ENCODE data around the gene VAV2. TPM values are rescaled to one million over a fixed set of nuclear protein-coding genes. Genes with fewer than 3 reads are reported as not detected.

VAV2 gene
- total RNA-seq, 1 donor = 13.4 TPM

GRCh38 chr9:133777068-133777791, 214.9 kb downstream of the VAV2 start:
- TF ChIP-seq CTCF (IDR thresholded peaks at IDR 0.05; ENCODE audit: insufficient read depth, low read depth, low read length) = no peak
- no peak overlapping the region for H3K4me3 ChIP-seq (ENCODE audit: low read depth, low read length)
- DNase-seq (ENCODE audit: low read depth) = no peak

DNA sequence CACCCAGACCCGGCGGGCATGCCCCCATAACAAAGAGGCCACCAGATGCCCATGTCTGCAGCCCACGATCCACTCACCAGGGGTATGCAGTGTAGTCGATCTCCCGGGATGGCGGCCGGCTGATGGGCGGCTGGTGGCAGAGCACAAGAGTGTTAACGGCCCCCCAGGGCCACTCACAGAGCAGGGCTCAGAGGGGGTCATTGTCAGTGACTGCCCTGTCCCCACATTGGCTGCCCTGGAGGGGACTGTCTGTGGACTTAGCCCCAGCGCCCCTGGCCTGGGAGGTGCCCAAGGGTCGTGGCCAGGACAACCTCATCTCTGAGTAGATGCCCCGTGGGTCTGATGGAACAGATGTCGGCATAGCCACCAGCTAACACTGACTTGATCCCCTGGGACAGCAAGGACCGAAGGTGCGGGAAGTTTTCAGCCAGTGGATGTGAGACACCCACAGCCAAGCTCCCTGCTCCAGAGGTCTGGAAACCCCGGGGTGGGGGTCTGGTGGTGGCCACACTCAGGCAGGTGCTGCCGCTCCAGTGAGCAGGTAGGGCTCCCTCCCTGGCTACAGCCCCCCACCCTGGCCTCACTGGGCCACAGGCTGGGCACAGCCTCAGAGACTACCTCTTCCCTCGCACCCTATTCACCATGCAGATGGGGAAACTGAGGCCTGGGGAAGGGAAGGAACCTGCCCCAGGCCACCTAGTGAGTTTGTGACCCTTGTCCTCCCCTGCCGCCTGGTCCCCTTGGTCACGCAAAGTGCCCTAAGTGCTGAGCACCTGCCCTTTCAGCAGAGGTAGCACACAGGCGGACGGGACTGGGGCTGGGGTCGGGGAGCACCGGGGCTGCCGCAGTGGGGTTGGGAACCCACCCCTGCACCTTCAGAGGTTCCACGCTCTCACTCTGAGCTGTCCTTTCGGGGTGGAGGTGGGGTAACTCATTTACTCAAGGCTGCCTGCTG, 215.9 kb downstream of the VAV2 start:
- no peak for TF ChIP-seq CTCF (IDR thresholded peaks at IDR 0.05; ENCODE audit: insufficient read depth, low read depth, low read length)
- no peak overlapping the region for H3K4me3 ChIP-seq (ENCODE audit: low read depth, low read length)
- no peak for DNase-seq (ENCODE audit: low read depth)

DNA sequence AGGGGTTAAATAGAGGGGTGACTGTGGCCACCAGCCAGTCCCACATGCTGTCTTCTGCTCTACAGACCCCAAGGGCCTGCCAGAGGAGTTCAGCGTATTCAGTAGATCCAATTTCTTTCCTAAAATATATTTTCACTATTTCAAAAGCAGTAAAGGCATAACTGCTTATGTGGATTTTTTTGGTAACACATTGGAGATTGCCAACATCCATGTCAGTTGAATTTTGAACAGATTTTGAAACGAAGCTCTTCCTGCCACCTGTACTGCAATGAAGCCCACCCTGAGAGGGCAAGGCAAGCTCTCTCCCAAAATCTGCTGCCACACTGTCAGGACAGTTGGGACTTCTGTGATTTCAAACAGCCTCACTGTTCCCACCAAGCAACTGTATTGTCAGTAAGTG, 216.8 kb downstream of the VAV2 start:
- no peak for DNase-seq (ENCODE audit: low read depth)
- TF ChIP-seq CTCF (IDR thresholded peaks at IDR 0.05; ENCODE audit: insufficient read depth, low read depth, low read length) = no peak
- no peak overlapping the region for H3K4me3 ChIP-seq (ENCODE audit: low read depth, low read length)

DNA sequence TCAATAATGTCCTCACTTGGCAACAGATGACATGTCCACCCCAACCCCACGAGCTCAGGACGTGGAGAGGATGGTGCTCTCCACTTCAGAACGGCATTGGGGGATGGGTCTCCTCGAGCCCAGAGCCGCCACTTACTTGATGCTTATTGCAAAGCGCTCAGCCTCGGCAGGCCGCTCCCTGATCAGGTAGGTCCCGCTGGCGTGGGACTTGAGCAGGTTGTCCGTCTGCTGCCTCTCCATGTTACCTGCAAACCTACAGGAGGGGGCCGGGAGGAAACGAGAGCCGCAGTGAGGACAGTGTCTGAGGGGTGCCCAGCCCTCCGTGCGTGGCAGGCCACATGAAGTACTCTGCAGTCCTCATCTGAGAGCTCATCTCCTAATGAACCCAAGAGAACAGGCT, 217.3 kb downstream of the VAV2 start:
- TF ChIP-seq CTCF (IDR thresholded peaks at IDR 0.05; ENCODE audit: insufficient read depth, low read depth, low read length) = no peak
- DNase-seq (ENCODE audit: low read depth) = no peak
- no peak overlapping the region for H3K4me3 ChIP-seq (ENCODE audit: low read depth, low read length)

GRCh38 chr9:133773889-133774655, 218.1 kb downstream of the VAV2 start:
- peak; percentile 67 for DNase-seq (ENCODE audit: low read depth)
- no peak for TF ChIP-seq CTCF (IDR thresholded peaks at IDR 0.05; ENCODE audit: insufficient read depth, low read depth, low read length)
- no peak overlapping the region for H3K4me3 ChIP-seq (ENCODE audit: low read depth, low read length)

GRCh38 chr9:133772581-133772980, 219.5 kb downstream of the VAV2 start:
- no peak for DNase-seq (ENCODE audit: low read depth)
- H3K4me3 ChIP-seq (ENCODE audit: low read depth, low read length) = no peak overlapping the region
- TF ChIP-seq CTCF (IDR thresholded peaks at IDR 0.05; ENCODE audit: insufficient read depth, low read depth, low read length) = no peak

Data from fibroblast of villous mesenchyme (primary cell).